ENCODE measurements around the gene TNPO1.

TNPO1 gene

DNA sequence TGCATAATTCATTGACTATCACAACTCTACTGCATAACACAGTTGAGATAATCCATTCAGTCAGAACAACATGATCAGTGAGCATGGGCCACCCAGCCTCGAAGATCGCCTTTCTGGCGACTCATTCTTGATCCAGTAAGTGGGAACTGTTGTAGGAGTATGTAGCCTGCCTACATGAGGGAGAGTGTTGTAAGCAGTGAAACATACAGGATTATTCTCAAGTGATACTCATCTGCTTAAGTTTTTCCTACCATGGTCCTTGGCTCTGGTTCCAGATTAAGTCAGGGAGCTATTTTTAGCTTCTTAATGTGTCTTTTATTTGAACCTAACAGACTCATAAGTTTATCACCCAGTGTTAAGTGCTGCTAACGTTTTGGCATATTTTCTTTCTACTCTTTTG, 44.0 kb downstream of the TNPO1 start:
- DNase-seq (ENCODE audit: low spot score): no peak
- H3K4me3 ChIP-seq: no peak overlapping the region
- TF ChIP-seq CTCF (IDR thresholded peaks at IDR 0.05): no peak
- no peak overlapping the region for H3K27ac ChIP-seq

DNA sequence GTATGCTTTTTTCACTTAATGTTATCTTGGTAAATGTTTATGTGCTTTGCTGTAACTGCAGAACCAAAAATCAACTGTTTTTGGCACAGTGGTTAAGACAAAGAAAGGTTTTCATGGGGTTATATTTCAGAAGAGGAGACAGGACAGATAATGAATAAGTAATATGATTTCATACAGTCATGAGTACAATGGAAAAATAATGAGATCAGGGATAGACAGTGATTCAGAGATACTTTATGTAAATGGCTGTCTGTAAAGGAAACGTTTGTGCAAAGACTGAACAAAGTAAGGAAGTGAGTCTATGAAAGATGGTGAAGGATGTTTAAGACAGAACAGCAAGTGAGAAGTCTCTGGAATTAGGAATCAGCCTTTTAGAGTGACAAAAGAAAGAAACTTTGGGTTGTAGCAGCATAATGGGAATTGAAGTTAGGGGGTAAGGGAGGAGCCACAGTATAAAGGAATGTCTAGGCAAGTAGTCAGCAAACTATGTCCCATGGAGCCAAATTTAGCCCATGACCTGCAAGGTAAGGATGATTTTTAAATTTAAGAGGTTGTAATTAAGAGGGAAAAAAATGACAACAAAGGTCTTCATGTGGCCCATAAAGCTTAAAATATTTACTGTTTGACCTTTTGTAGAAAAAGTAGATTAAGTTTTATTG, 55.0 kb downstream of the TNPO1 start:
- H3K4me3 ChIP-seq: no peak overlapping the region
- DNase-seq (ENCODE audit: low spot score): no peak
- TF ChIP-seq CTCF (IDR thresholded peaks at IDR 0.05): no peak
- no peak overlapping the region for H3K27ac ChIP-seq

DNA sequence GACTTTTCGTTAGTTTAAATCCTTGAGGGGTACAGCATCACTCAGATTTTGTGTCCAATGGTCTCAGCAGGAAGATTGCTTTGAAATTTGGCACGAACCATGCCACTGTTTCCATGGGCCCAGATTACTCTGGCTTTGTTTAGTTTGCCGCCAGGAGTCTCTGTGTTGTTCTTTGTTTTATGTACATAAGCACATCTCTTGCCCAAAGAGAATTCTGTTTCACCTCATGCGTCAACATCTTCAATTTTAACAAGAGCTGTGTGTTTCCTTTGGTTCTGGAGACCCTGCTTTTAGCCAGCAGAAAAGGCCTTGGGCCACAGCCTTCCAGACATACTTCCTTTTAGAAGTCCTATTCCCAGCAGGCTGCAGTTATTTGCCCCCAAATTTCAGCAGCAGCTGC, 62.4 kb downstream of the TNPO1 start:
- no peak overlapping the region for H3K27ac ChIP-seq

GRCh38 chr5:72882989-72883388, 66.5 kb downstream of the TNPO1 start:
- Histone ChIP-seq H3K4me3 (no peak overlapping the region), H3K27ac (no peak overlapping the region)
- no peak for TF ChIP-seq CTCF (IDR thresholded peaks at IDR 0.05)
- DNase-seq (ENCODE audit: low spot score): no peak

More for the DNA sequence above, 62.4 kb downstream of the TNPO1 start:
- no peak for DNase-seq (ENCODE audit: low spot score)
- no peak for TF ChIP-seq CTCF (IDR thresholded peaks at IDR 0.05)
- no peak overlapping the region for H3K4me3 ChIP-seq

DNA sequence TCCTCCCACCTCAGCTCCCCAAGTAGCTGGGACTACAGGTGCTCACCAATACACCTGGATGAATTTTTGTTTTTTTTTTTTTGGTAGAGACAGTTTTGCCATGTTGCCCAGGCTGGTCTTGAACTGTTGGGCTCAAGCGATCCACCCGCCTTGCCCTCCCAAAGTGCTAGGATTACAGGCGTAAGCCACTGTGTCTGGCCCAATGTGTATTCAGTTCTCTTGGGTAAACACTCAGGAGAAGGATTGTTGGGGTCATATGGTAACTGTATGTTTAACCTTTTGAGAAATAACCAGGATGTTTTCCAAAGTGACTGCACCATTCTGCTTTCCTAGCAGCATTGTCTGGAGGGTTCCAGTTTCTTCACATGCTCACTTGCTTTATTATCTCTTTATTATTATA, 67.4 kb downstream of the TNPO1 start:
- no peak overlapping the region for H3K4me3 ChIP-seq
- H3K27ac ChIP-seq: no peak overlapping the region
- no peak for DNase-seq (ENCODE audit: low spot score)
- TF ChIP-seq CTCF (IDR thresholded peaks at IDR 0.05): no peak

DNA sequence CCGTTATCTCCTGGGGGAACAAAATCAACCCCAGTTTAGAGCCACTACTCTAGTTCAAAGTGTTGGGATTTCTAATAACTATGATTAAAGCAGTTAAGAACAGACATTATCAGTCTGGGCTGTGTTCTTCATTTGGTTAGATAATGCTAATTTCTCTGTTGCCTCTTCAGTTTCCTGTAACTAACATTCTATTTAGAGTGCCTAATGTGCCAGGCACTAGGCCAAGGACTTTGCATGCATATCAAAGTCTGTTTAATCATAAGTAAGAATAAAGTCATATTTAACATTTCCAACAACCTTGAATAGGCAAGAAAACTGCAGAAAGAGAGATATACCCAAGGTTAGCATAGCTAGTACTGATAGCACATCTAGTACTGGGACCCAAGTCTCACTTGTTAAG, 68.4 kb downstream of the TNPO1 start:
- TF ChIP-seq CTCF (IDR thresholded peaks at IDR 0.05): no peak
- DNase-seq (ENCODE audit: low spot score): no peak

DNA sequence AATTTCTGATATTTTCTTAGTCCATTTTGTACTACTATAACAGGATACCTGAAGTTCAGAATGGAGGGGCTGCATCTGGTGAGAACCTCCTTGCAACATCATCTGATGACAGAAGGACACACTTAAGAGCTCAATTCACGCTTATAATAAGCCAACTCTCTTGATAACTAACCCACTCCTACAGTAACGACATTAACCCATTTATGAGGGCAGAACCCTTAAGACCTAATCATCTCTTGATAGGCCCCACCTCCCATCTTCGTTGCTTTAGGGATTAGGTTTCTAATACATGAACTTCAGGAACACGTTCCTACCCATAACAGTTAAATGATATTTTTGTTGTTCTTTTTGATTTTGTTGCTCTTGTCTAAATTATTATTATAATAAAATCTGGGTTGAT, 69.4 kb downstream of the TNPO1 start:
- DNase-seq (ENCODE audit: low spot score): no peak
- Histone ChIP-seq H3K27ac (no peak overlapping the region), H3K4me3 (no peak overlapping the region)
- TF ChIP-seq CTCF (IDR thresholded peaks at IDR 0.05): no peak

More for the DNA sequence above, 68.4 kb downstream of the TNPO1 start:
- Histone ChIP-seq H3K4me3 (no peak overlapping the region), H3K27ac (no peak overlapping the region)
